Osteocyte (in vitro differentiated cells): ENCODE data around the gene RAB39A. TPM values are rescaled to one million over a fixed set of nuclear protein-coding genes. Genes with fewer than 3 reads are reported as not detected.

ENCODE experiments used
- DNase-seq: peaks from one replicate; pipeline ENCODE4 v3.0.0; 2021; ENCODE audit warnings: mixed read lengths; ENCODE audit not compliant: unreplicated experiment; ENCODE audit errors: extremely low spot score
- H3K27ac Mint-ChIP-seq: one replicate; pipeline ENCODE4 v1.8.0; 2021; ENCODE audit warnings: mild to moderate bottlenecking, mixed read lengths; ENCODE audit not compliant: unreplicated experiment
- H3K27me3 Mint-ChIP-seq: one replicate; pipeline ENCODE4 v1.8.0; 2021; ENCODE audit warnings: mixed read lengths; ENCODE audit not compliant: unreplicated experiment
- H3K36me3 Mint-ChIP-seq: one replicate; pipeline ENCODE4 v1.8.0; 2021; ENCODE audit warnings: mixed read lengths; ENCODE audit not compliant: unreplicated experiment
- H3K4me1 Mint-ChIP-seq: one replicate; pipeline ENCODE4 v1.8.0; 2021; ENCODE audit warnings: mixed read lengths; ENCODE audit not compliant: unreplicated experiment
- H3K4me3 Mint-ChIP-seq: one replicate; pipeline ENCODE4 v1.8.0; 2021; ENCODE audit warnings: mild to moderate bottlenecking, moderate library complexity, mixed read lengths; ENCODE audit not compliant: unreplicated experiment
- H3K9me3 Mint-ChIP-seq: one replicate; pipeline ENCODE4 v1.8.0; 2021; ENCODE audit warnings: mixed read lengths; ENCODE audit not compliant: unreplicated experiment
- CTCF ChIP-seq: fragments of 200-600 bp; sonication (generic); IDR thresholded peaks from 2 replicates; pipeline ENCODE4 v1.5.0; 2021; ENCODE audit warnings: antibody characterized with exemption, mild to moderate bottlenecking, moderate library complexity
- total RNA-seq: library from RNA; stranded (reverse); gene quantifications from 2 replicates; pipeline ENCODE4 v1.2.1, GENCODE V29; 2021

The RAB39A gene
- total RNA-seq, 1 donor from 2014 or later: not detected

GRCh38 chr11:107999759-108000455 is 71.7 kb downstream of the RAB39A start:
- TF ChIP-seq CTCF: peak; percentile 42
- H3K4me3 Mint-ChIP-seq: no peak overlapping the region
- no peak for DNase-seq
- peaks cover 26% of the 10 kb centered on the region for H3K27me3 Mint-ChIP-seq
- no peaks in the 10 kb centered on the region for H3K9me3 Mint-ChIP-seq
- no peaks in the 10 kb centered on the region for H3K36me3 Mint-ChIP-seq
- H3K27ac Mint-ChIP-seq: no peak overlapping the region
- H3K4me1 Mint-ChIP-seq: no peaks in the 10 kb centered on the region

DNA sequence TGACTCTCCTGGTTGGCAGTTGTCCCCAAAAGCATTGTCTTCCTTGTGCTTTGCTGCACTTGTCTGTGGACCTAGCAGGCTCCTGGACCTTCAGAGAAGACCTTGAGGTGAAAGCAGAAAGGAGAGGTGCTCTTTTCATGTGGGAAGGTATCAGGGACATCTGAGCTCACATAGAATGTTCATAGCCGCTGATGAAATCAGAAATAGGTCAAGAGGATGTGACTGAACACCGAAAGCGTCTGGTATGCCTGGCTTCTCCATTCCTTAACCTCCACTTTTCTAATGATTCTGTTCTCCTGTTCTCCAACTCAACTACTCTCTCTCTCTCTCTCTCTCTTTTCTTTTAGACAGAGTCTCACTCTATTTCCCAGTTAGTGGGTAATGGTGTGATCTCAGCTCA is 74.2 kb downstream of the RAB39A start:
- Mint-ChIP-seq H3K4me3 (no peak overlapping the region), H3K9me3 (no peaks in the 10 kb centered on the region), H3K36me3 (no peaks in the 10 kb centered on the region), H3K4me1 (no peaks in the 10 kb centered on the region), H3K27me3 (peaks cover 12% of the 10 kb centered on the region), H3K27ac (no peak overlapping the region)
- no peak for TF ChIP-seq CTCF
- DNase-seq: no peak

GRCh38 chr11:108003623-108004022 is 75.4 kb downstream of the RAB39A start:
- DNase-seq: no peak
- Mint-ChIP-seq H3K4me3 (no peak overlapping the region), H3K27ac (no peak overlapping the region), H3K4me1 (no peaks in the 10 kb centered on the region), H3K36me3 (no peaks in the 10 kb centered on the region), H3K27me3 (peaks cover 12% of the 10 kb centered on the region), H3K9me3 (no peaks in the 10 kb centered on the region)
- no peak for TF ChIP-seq CTCF

DNA sequence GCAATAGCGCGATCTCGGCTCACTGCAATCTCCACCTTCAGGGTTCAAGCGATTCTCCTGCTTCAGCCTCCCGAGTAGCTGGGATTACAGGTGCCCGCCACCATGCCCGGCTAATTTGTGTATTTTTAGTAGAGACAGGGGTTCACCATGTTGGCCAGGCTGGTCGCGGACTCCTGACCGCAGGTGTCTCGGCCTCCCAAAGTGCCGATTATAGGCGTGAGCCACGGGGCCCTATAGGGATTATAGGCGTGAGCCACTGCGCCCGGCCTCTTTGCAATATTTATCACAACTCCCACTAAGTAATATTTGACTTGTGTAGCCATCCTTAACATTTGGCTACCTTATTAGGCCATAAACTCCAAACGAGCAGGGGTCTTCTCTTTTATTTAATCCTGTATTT is 79.6 kb downstream of the RAB39A start:
- Mint-ChIP-seq H3K4me3 (no peak overlapping the region), H3K27me3 (peaks cover 6% of the 10 kb centered on the region), H3K36me3 (peaks cover 3% of the 10 kb centered on the region), H3K4me1 (peaks cover 5% of the 10 kb centered on the region), H3K9me3 (no peaks in the 10 kb centered on the region), H3K27ac (peak overlapping the region; percentile 27)
- DNase-seq: no peak
- TF ChIP-seq CTCF: no peak

- peak within 1 kb of the TSS; percentile 99 for H3K4me3 Mint-ChIP-seq
- H3K36me3 Mint-ChIP-seq: peaks cover 3% of the 10 kb centered on the region
These were observed 80.6 kb downstream of the RAB39A start, which contains the start of gene CUL5 for GRCh38 chr11:108008656-108009496. Gene CUL5, plus strand, starts transcription at chr11:108008898. Its CDS starts 451 bp downstream, at chr11:108009349.

More at GRCh38 chr11:108008656-108009496, 80.6 kb downstream of the RAB39A start, which contains the start of gene CUL5:
- peaks cover 5% of the 10 kb centered on the region for H3K4me1 Mint-ChIP-seq
- no peaks in the 10 kb centered on the region for H3K9me3 Mint-ChIP-seq
- peak; percentile 90 for TF ChIP-seq CTCF
- H3K27ac Mint-ChIP-seq: peak within 1 kb of the TSS; percentile 98
- peak; percentile 98 for DNase-seq
- H3K27me3 Mint-ChIP-seq: no peaks in the 10 kb centered on the region
